ENCODE results near the gene ZNF438.

ZNF438 gene

GRCh38 chr10:30834153-30834552, 197.5 kb downstream of the ZNF438 start:
- H3K4me3 ChIP-seq (ENCODE audit: low read depth, low read length) = no peak overlapping the region
- TF ChIP-seq, protein P1, sequence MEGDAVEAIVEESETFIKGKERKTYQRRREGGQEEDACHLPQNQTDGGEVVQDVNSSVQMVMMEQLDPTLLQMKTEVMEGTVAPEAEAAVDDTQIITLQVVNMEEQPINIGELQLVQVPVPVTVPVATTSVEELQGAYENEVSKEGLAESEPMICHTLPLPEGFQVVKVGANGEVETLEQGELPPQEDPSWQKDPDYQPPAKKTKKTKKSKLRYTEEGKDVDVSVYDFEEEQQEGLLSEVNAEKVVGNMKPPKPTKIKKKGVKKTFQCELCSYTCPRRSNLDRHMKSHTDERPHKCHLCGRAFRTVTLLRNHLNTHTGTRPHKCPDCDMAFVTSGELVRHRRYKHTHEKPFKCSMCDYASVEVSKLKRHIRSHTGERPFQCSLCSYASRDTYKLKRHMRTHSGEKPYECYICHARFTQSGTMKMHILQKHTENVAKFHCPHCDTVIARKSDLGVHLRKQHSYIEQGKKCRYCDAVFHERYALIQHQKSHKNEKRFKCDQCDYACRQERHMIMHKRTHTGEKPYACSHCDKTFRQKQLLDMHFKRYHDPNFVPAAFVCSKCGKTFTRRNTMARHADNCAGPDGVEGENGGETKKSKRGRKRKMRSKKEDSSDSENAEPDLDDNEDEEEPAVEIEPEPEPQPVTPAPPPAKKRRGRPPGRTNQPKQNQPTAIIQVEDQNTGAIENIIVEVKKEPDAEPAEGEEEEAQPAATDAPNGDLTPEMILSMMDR (IDR thresholded peaks at IDR 0.05; ENCODE audit: borderline replicate concordance, insufficient read depth, low read depth, low read length) = no peak

GRCh38 chr10:30833628-30833970, 198.1 kb downstream of the ZNF438 start:
- H3K4me3 ChIP-seq (ENCODE audit: low read depth, low read length) = no peak overlapping the region
- TF ChIP-seq, protein P1 (IDR thresholded peaks at IDR 0.05; ENCODE audit: borderline replicate concordance, insufficient read depth, low read depth, low read length) = no peak

DNA sequence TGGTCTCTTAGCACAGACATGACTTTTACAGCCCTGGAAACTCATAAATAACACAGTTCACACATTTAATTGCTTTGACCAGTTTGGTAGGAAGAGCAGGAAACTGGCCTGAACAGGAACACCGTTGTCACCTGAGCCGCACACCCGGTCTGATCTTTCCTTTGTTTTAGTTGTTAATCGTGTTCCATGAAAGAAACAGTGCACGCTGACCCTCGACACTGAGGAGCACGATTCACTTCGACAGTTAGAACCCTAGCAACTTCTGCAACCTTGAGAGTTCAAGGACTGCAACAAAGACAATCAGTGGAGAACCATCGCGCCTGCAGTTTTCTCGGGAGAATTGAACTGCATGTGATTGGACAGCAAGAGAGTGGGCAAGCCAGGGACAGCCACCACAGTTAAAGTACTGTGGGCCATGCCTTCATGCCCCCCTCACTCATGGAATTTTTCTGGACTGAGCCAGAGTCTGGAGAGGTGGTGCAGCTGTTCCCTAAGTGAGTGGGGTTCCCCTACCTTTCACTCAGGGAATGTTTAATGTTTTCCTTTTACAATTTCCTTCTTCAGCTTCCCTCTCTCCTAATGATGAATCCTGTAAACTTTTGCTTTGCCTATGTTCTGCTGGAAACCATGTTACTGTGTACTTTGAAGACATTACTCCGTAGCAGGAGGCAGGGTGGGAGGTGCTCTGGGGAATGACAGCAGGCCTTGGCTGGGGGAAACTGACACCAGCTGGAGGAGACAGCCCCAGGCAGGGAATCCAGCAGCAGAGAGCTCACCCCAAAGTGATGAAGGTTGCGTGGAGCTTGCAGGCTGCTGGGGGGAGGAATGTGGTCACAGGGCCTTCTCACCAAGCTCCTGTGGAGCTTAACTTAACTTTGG, 198.7 kb downstream of the ZNF438 start:
- H3K4me3 ChIP-seq (ENCODE audit: low read depth, low read length) = no peak overlapping the region
- TF ChIP-seq, protein P1 (IDR thresholded peaks at IDR 0.05; ENCODE audit: borderline replicate concordance, insufficient read depth, low read depth, low read length) = no peak

DNA sequence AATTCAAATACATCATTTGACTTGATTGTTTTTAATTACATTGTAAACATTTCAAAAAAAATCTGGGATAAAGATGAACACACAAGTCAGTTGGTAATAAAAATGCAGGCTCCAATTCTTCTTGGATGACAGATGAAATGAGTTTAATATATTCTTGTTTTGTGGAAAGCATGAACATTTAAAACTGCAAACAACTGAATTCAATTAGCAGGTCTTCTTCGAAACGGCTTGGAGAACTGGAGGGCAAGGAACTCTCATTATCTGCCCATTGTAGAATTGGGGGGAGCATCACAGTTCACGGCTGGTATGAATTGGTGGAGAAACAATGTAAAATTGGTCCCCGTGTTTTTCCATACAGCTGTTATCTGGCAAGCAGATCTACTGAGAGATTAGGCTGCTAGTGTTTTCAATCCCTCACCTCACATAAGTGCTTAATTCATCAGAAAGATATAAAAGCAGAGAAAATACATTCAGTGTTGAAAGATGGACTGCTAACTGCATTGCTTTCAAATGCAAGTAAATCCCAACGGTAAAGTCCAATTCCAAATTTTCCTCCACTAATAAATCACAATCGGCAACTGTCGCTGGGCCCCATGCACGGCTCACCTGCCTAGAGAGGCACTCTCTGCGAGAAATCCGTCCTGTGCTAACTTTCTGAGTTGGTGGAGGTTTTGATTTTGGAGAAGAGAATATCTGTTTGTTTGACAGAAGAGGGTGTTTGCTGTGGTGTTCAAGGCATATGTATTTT, 199.5 kb downstream of the ZNF438 start:
- no peak overlapping the region for H3K4me3 ChIP-seq (ENCODE audit: low read depth, low read length)
- TF ChIP-seq, protein P1 (IDR thresholded peaks at IDR 0.05; ENCODE audit: borderline replicate concordance, insufficient read depth, low read depth, low read length) = no peak

DNA sequence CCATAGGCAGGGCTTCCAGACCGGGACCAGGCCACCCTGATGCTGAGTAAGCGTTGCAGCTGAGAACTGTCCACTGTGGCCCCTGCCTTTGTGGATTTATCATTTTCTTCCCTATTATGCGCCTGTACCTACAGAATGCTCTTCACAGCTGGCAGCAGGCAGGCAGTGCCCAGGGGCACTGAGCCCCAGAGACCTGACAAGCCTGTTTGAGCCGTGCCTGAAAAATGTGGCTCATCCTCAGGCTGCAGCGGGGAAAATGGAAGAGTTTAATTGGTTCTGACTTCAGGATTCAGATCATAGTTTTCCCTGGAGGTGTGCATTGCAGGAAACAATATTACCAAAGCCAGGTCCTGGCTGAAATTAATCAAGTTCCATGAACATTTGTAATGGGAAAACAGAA, 200.2 kb downstream of the ZNF438 start:
- TF ChIP-seq, protein P1 (IDR thresholded peaks at IDR 0.05; ENCODE audit: borderline replicate concordance, insufficient read depth, low read depth, low read length) = no peak
- no peak overlapping the region for H3K4me3 ChIP-seq (ENCODE audit: low read depth, low read length)

DNA sequence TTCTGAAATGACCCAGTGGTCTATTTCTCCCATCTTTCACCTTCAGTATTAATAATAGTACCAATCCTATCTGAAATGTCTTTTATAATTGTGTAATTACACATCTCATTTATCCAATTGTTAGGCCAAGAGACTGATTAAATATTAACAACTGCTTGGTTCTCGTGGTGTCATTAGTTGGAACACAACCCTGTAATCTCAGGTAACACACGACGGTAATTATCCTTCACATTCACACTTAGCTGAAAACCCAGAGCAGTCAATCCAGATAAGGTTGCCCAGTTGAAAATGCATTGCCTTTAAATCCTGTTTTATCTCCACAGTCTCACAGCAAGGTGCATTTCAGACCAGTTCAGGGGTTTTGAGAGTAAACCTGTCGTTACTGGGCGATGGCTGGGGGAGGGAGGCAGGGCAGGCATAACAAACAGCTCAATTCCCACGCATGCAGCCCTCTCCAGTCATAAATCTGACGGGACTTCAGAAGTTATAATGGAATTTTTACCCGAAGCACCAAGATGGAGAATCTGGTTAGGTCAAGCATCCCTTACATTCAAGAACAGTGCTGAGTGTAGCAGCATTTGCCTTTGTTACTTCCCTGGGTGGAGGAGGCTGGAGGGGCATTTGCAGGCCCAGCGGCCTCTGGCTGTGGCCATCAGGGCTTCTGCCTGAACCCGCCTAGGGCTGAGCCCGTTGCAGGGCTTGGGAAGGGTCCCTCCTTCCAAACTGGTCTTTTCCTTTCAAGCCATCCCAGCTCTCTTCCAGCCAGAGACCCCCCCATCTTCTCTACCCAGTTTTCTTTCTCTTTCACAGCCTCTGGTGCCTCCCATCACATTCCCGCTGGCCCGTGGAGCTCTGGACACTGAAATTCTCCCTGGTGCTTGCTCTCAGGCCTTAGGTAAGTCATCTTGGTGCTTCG, 201.1 kb downstream of the ZNF438 start:
- TF ChIP-seq, protein P1 (IDR thresholded peaks at IDR 0.05; ENCODE audit: borderline replicate concordance, insufficient read depth, low read depth, low read length) = no peak
- no peak overlapping the region for H3K4me3 ChIP-seq (ENCODE audit: low read depth, low read length)
